GM18507 (cell line): ENCODE results near the gene MAP4K3.
A peak's percentile ranks its signal among the peaks of the same experiment; 100 is the strongest.

Experiments used
- DNase-seq: peaks from one replicate; pipeline ENCODE4 v3.0.0; 2011; ENCODE audit warnings: low read depth; ENCODE audit not compliant: insufficient read length; ENCODE audit errors: extremely low spot score
- FAIRE-seq: peaks from 2 replicates; lab custom pipeline; 2011; peaks lifted over from hg19 to GRCh38; lab: Jason Lieb, UNC

MAP4K3 gene

GRCh38 chr2:39447266-39448168 is 10.4 kb upstream of the MAP4K3 start:
- DNase-seq = no peak
- FAIRE-seq = no peak

- FAIRE-seq (no peak), DNase-seq (no peak)
These were observed 8.8 kb upstream of the MAP4K3 start for GRCh38 chr2:39445934-39446333.

DNA sequence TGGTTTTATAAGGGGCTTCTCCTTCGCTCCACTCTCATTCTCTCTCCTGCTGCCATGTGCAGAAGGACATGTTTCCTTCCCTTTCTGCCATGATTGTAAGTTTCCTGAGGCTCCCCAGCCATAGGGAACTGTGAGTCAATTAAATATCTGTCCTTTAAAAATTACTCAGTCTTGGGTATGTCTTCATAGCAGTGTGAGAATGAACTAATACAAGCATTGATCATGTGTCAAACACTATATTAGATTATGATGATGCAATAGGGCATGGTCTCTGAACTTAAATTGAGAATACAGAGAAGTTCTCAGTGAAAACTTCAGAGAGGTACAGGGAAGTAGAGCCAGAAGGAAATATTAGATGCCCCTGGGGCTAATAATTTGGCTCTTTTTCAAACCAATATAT is 5.9 kb upstream of the MAP4K3 start:
- DNase-seq (no peak), FAIRE-seq (no peak)

DNA sequence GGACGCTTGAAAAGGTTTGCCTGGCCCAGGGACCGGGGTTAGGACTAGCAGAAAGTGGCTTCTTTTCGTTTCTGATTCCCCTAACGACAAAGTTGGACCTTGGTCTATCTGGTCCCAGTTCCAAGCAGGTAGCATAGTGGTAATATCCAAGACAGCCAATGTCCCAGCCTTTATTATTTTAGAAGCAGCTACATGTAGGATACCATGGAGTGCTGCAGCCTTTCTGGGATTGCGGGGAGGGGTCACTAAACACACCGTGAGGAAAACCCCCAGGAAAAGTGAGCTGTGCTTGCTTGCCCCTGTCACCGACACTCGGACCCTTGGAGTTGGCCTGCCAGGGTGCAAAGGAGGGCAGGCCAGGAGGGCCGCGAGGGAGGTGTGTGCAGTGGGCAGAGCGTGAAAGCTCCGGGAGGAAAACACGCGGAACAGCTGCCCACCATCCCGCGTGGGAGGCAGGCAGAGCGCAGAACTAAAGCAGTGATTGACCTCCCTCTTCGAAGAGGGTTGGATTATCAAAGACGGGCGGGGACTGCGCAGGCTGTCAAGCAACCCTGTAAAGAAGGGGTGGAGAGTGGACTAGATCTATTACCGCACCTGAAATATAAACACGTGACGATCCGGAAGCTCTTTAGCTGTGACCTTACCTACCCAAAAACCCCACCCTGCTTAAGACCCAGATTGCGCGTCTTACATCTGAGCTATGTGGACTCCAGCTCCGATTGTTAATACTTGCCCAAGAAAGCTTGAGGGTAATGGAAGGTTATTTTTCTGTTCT is 624 bp upstream of the MAP4K3 start:
- no peak for DNase-seq
- FAIRE-seq = peak; percentile 33

- DNase-seq (no peak), FAIRE-seq (no peak)
These were observed 1.1 kb downstream of the MAP4K3 start for GRCh38 chr2:39435741-39436591.

- FAIRE-seq (no peak), DNase-seq (no peak)
These were observed 1.9 kb downstream of the MAP4K3 start for GRCh38 chr2:39435234-39435633.

- DNase-seq = no peak
- no peak for FAIRE-seq
These were observed 2.7 kb downstream of the MAP4K3 start for GRCh38 chr2:39434233-39434897.

GRCh38 chr2:39433586-39434195 is 3.4 kb downstream of the MAP4K3 start:
- no peak for DNase-seq
- FAIRE-seq = no peak

- DNase-seq = no peak
- FAIRE-seq = no peak
These were observed 4.4 kb downstream of the MAP4K3 start for GRCh38 chr2:39432701-39433100.

DNA sequence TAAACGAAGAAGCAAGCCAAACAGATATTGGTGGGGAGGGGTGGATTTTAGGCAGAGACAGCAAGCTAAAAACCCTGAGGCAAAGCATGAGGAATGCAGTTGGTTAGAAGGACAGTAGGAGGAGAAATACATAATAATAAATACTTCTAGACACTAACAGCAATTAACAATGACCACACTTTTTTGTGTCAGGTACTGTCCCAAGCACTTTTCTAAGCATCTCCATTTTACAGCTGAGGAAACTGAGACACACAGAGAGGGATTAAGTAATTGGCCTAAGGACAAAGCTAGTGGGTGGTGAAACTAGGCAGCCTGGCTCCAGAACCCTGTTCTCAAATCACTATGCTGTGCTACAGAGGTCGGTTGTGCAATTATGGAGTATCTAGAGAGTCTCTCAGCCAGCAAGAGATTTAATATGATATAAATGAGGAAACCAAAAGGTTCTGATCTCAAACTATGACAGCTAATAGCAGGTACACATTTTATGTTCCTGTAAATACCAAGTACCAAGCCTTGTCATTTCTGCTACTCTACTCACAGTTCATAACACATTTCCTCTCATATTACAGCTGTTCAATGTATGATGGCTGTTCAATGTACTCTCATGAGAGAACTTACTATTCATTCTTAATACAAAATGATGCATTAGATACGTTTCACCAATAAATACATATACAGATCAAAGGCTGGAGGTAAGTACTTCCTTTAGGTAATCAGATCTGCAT is 5.3 kb downstream of the MAP4K3 start:
- FAIRE-seq (no peak), DNase-seq (no peak)

DNA sequence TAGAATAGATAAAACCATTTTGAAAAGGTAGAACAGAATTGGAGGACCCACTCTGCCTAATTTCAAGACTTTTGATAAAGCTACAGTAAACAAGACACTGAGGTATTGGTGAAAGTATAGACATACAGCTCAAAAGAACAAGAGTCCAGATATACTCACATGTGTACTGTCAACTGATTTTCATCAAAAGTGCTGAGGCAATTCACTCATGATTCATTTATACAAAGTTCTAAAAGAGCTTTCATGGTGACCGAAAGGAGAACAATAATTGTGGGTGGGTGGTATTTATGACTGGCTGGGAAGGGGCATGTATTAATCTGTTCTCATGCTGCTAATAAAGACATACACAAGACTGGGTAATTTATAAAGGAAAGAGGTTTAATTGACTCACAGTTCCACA is 7.3 kb downstream of the MAP4K3 start:
- no peak for FAIRE-seq

DNA sequence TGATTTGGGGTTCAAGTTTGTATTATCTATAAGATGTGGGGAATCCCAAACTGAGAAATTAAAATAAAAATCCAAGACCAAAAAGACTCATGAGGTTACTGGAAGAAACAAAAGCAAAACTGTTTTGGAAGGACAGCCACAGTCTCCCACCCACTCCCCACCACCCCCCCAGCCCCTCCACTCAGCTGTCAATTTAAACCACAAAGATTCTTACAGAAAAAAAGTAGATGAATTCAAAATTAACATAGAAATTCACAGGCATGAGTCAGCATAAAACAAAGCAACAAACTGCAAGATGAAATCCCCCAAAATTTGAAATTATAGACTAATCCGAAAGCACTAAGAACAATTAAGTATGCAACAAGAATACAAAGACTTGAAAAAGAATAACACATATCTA is 12.1 kb downstream of the MAP4K3 start:
- DNase-seq (no peak), FAIRE-seq (no peak)

More for the DNA sequence above, 7.3 kb downstream of the MAP4K3 start:
- DNase-seq = no peak

DNA sequence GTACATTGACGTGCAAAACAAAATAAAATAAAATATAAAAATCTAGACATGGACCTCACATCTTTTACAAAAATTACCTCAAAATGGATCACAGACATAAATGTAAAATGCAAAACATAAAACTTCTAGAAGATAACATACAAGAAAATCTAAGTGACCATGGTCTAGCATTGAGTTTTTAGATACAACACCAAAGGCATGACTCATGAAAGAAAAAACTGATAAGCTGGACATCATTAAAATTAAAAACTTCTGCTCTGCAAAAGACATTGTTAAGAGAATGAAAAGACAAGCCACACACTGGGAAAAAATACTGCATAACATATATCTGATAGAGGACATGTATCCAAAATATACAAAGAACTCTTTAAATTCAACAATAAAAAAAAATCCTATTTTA is 14.4 kb downstream of the MAP4K3 start:
- DNase-seq (no peak), FAIRE-seq (no peak)

DNA sequence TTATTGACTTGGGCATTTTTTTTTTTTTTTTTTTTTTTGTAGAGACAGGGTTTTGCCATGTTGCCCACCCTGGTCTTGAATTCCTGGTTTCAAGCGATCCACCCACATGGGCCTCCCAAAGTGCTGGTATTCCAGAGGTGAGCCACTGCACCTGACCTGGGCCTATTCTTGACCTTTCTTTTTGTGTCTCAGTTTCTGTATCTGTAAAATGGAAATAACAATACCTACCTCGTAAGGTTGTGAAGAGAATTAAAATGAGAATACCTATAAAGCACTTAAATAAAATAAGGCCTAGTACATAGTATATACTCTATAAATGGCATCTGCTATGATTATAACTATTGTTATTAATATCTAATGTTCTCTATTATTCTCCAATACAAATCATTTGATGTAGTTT is 15.7 kb downstream of the MAP4K3 start:
- FAIRE-seq (no peak), DNase-seq (no peak)

- FAIRE-seq = no peak
These were observed 17.5 kb downstream of the MAP4K3 start for GRCh38 chr2:39419282-39420223.

DNA sequence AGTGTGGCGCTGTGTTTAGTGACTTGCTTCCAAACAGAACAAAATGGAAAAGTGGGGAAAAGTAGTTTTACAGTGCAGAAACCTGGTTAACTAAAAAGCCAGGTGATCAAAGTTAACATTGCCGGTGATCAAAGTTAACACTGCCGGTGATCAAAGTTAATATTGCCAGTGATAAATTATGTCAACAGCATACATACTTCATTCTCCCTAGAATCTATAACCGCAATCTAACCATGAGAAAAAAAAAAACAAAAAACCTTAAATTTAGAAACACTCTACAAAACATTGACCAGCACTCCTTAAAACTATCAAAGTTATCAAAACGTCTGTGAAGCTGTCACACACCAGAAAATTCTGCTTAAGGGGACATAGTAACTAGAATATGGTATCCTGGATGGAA is 18.6 kb downstream of the MAP4K3 start:
- DNase-seq = no peak
- FAIRE-seq = no peak

More at GRCh38 chr2:39419282-39420223, 17.5 kb downstream of the MAP4K3 start:
- no peak for DNase-seq

- FAIRE-seq (no peak), DNase-seq (no peak)
These were observed 20.9 kb downstream of the MAP4K3 start for GRCh38 chr2:39416140-39416539.
